Measurements from ENCODE around the gene LYSMD4.

- TF ChIP-seq MLLT1 (IDR thresholded peaks at IDR 0.05) (no peak), EP300 (IDR thresholded peaks at IDR 0.05; ENCODE audit: borderline replicate concordance in 1 of 2, control insufficient read depth in 1 of 2, low read depth in 2 of 2, low read length in 2 of 2) (no peak), CTCF (IDR thresholded peaks at IDR 0.05 in 2 of 3, conservative IDR thresholded peaks at IDR 0.05 in 1 of 3; ENCODE audit: control insufficient read depth in 2 of 3, extremely low read depth in 1 of 3, insufficient read depth in 1 of 3, low read depth in 3 of 3, low read length in 3 of 3) (no peak), SP1 (IDR thresholded peaks at IDR 0.05; ENCODE audit: low read depth, low read length) (no peak), MYC (IDR thresholded peaks at IDR 0.05; ENCODE audit: insufficient read depth, insufficient read length, insufficient replicate concordance, low read length, severe bottlenecking) (no peak), POLR2A (IDR thresholded peaks at IDR 0.05; ENCODE audit: low read depth, low read length) (no peak), PKNOX1 (IDR thresholded peaks at IDR 0.05) (no peak), USF2 (IDR thresholded peaks at IDR 0.05; ENCODE audit: borderline replicate concordance, low read depth, low read length) (no peak), EZH2 (IDR thresholded peaks at IDR 0.05; ENCODE audit: borderline replicate concordance, control insufficient read depth, low read depth, low read length) (no peak), RFX5 (IDR thresholded peaks at IDR 0.05; ENCODE audit: low read depth, low read length) (no peak), SREBF2 (IDR thresholded peaks at IDR 0.05; ENCODE audit: low read length) (no peak)
These were observed 20.8 kb downstream of the LYSMD4 start for GRCh38 chr15:99712415-99712814.
